K562 (cell line): ENCODE data around the gene MBD6. TPM values are rescaled to one million over a fixed set of nuclear protein-coding genes. Genes with fewer than 3 reads are reported as not detected.

ENCODE experiments used
- ATAC-seq: fragments of 200-7000 bp; cut with Tn5 transposase; 3 replicates; pipeline ENCODE4 v1.9.1; 2020; ENCODE audit warnings: moderate library complexity
- BruUV-seq: library from RNA; stranded (reverse); fragments of 400-500 nt; replicated peaks from 2 replicates; lab custom pipeline; 2021; lab: Mats Ljungman, UMichigan
- CTCF ChIA-PET: fragments of 300-600 bp; formaldehyde crosslinking; extraction: SDS; loops from one replicate; lab custom pipeline; 2021; ENCODE audit warnings: low intra/inter-chr PET ratio; lab: Yijun Ruan, JAX
- POLR2A ChIA-PET: fragments of 300-600, 350-650 bp; sonication (Branson Sonifier 250); formaldehyde crosslinking; extraction: SDS; loops from one replicate; lab custom pipeline; 2021; ENCODE audit warnings: antibody characterized with exemption, inconsistent platforms; lab: Yijun Ruan, JAX
- DNase-seq, 4 experiments: peaks; one replicate each; pipeline versions ENCODE4 v3.0.0 to v3.0.0-alpha.2; 2011 to 2018; ENCODE audit warnings: low spot score in 3 of 4, mixed read lengths in 3 of 4; ENCODE audit errors: extremely low read depth in 1 of 4
- FAIRE-seq: peaks from 2 replicates; lab custom pipeline; 2011; peaks lifted over from hg19 to GRCh38; lab: Jason Lieb, UNC
- H2AFZ ChIP-seq: 2 replicates; pipeline ENCODE4 v1.6.0; 2011; ENCODE audit warnings: low read depth, low read length, control low read depth, inconsistent platforms
- H3K27ac ChIP-seq: fragments of 200-600 bp; 3 replicates; pipeline ENCODE4 v1.8.0; 2011; ENCODE audit warnings: low read depth, mild to moderate bottlenecking, control low read depth, inconsistent platforms, low read length, moderate library complexity, mixed read lengths; ENCODE audit errors: extremely low read depth
- H3K27me3 ChIP-seq, 2 experiments: fragments of 300-600 bp in 1 of 2; 2 replicates in 1 of 2; 3 replicates in 1 of 2; pipeline versions ENCODE4 v1.6.0 to v1.8.0; 2011; ENCODE audit warnings: inconsistent platforms in 2 of 2, low read length in 2 of 2, mild to moderate bottlenecking in 1 of 2, mixed read lengths in 1 of 2, moderate library complexity in 1 of 2; ENCODE audit not compliant: control insufficient read depth in 2 of 2, insufficient read depth in 2 of 2
- H3K36me3 ChIP-seq: fragments of 300-600 bp; 3 replicates; pipeline ENCODE4 v1.8.0; 2011; ENCODE audit warnings: mild to moderate bottlenecking, low read length, inconsistent platforms; ENCODE audit not compliant: control insufficient read depth, insufficient read depth
- H3K4me1 ChIP-seq, 2 experiments: fragments of 200-600 bp in 1 of 2; replicated peaks in 1 of 2; 2 replicates in 1 of 2; 3 replicates in 1 of 2; pipeline versions ENCODE4 v1.5.1 to v1.8.0; 2011; ENCODE audit warnings: inconsistent platforms in 2 of 2, low read length in 2 of 2, mild to moderate bottlenecking in 1 of 2, mixed read lengths in 1 of 2, moderate library complexity in 1 of 2; ENCODE audit not compliant: control insufficient read depth in 2 of 2, insufficient read depth in 2 of 2
- H3K4me2 ChIP-seq: 2 replicates; pipeline ENCODE4 v1.6.1; 2011; ENCODE audit warnings: low read length, control low read depth, inconsistent platforms, mixed read lengths; ENCODE audit not compliant: insufficient read depth
- H3K4me3 ChIP-seq: fragments of 200-600 bp; sonication (generic), shearing (Covaris generic); 2 replicates; pipeline ENCODE4 v1.5.1; 2016; ENCODE audit warnings: control low read depth, inconsistent platforms
- H3K79me2 ChIP-seq: fragments of 200-600 bp; 3 replicates; pipeline ENCODE4 v1.8.0; 2011; ENCODE audit warnings: low read length, inconsistent platforms; ENCODE audit not compliant: control insufficient read depth, insufficient read depth
- H3K9ac ChIP-seq, 2 experiments: 2 replicates each; pipeline versions ENCODE4 v1.6.0 to v1.6.1; 2011; ENCODE audit warnings: low read depth in 2 of 2, low read length in 2 of 2, control low read depth in 1 of 2, inconsistent platforms in 1 of 2, mild to moderate bottlenecking in 1 of 2, mixed read lengths in 1 of 2; ENCODE audit not compliant: insufficient read depth in 1 of 2
- H3K9me1 ChIP-seq: one replicate; pipeline ENCODE4 v1.6.0; 2011; ENCODE audit warnings: inconsistent platforms, mild to moderate bottlenecking, low read length, moderate library complexity; ENCODE audit not compliant: control insufficient read depth, insufficient read depth
- H3K9me3 ChIP-seq: replicated peaks from 2 replicates; pipeline ENCODE4 v1.5.1; 2011; ENCODE audit warnings: low read depth, low read length, inconsistent platforms; ENCODE audit not compliant: control insufficient read depth, insufficient read depth
- H4K20me1 ChIP-seq: replicated peaks from 2 replicates; pipeline ENCODE4 v1.6.1; 2011; ENCODE audit warnings: low read length, inconsistent platforms, mixed read lengths; ENCODE audit not compliant: control insufficient read depth, insufficient read depth
- FUS ChIP-seq: fragments of 200-400 bp; formaldehyde crosslinking; optimal IDR thresholded peaks from 2 replicates; pipeline ENCODE3; 2017; ENCODE audit warnings: low read depth, low read length
- PHTF2 ChIP-seq: fragments of 250-450 bp; sonication (Bioruptor Pico); IDR thresholded peaks from 2 replicates; pipeline ENCODE4 v1.5.0; 2021; ENCODE audit warnings: mild to moderate bottlenecking
- POLR2A ChIP-seq: fragments of 450-650 bp; conservative IDR thresholded peaks from 2 replicates; pipeline ENCODE4 v1.6.1; 2016
- POLR2G ChIP-seq: fragments of 200-400 bp; formaldehyde crosslinking; IDR thresholded peaks from 2 replicates; pipeline ENCODE4 v1.6.1; 2017; ENCODE audit warnings: low read depth, mild to moderate bottlenecking, antibody characterized with exemption, low read length, moderate library complexity
- STAT5A ChIP-seq: IDR thresholded peaks from 2 replicates; pipeline ENCODE4 v1.6.1; 2012; ENCODE audit warnings: low read length, inconsistent platforms, borderline replicate concordance
- THAP12 ChIP-seq: fragments of 250-450 bp; sonication (Bioruptor Pico); IDR thresholded peaks from 2 replicates; pipeline ENCODE4 v1.9.0; 2021; ENCODE audit warnings: mild to moderate bottlenecking, inconsistent platforms
- U2AF2 ChIP-seq: fragments of 200-400 bp; formaldehyde crosslinking; optimal IDR thresholded peaks from 2 replicates; pipeline ENCODE3; 2017; ENCODE audit warnings: low read depth, mild to moderate bottlenecking, low read length
- WGBS: fragments of 100-300 bp; shearing (Covaris generic); methylation state at CpG from one replicate; pipeline ENCODE4 v1.1.6; 2016; ENCODE audit warnings: low coverage, mixed read lengths; ENCODE audit not compliant: insufficient coverage; ENCODE audit errors: missing lambda C conversion rate; 5-methylcytosine and 5-hydroxymethylcytosine counted together
- in situ Hi-C: fragments of 300-500 bp; cut with MboI; formaldehyde crosslinking; loops from 4 replicates; pipeline ENCODE4 v1.15.0; 2018; ENCODE audit warnings: inconsistent platforms, mixed read lengths
- intact Hi-C: fragments of 100-400 bp; cut with micrococcal nuclease; formaldehyde crosslinking; loops from 2 replicates; pipeline ENCODE4 v1.14.2; 2022
- polyA plus RNA-seq, 8 experiments: library from polyadenylated mRNA; depleted of rRNA in 4 of 8; stranded (reverse) in 5 of 8; unstranded in 3 of 8; fragments of >200 nt; fragmentation: Nextera tagmentation in 2 of 8; fragmentation: Illumina TruSeq in 1 of 8; extraction: Ambion mirVana in 2 of 8; extraction: Trizol in 1 of 8; gene quantifications; 2 replicates each; pipeline versions ENCODE4 v1.2.1 to v1.2.3, GENCODE V29; 2011 to 2014; ENCODE audit warnings: inconsistent platforms in 1 of 8, missing spikeins in 1 of 8
- total RNA-seq, 7 experiments: library from RNA; depleted of rRNA in 6 of 7; stranded (reverse); fragments of >200 nt in 6 of 7; fragmentation: Illumina TruSeq in 2 of 7; extraction: Trizol in 2 of 7; gene quantifications; 2 replicates each; pipeline versions ENCODE4 v1.2.1 to v1.2.3, GENCODE V29; 2011 to 2021; ENCODE audit warnings: low replicate concordance in 1 of 7

MBD6 gene
- total and polyA plus RNA-seq, 9 of the 15 experiments (the other 6 are each of a cell fraction or from before 2014, with no cell fraction given): 2.0 to 54.8 (median 3.8) TPM

- Histone ChIP-seq H3K27ac (no peak overlapping the region), H4K20me1 (no peaks in the 10 kb centered on the region), H3K27me3 (no peaks in the 10 kb centered on the region), H3K9ac (peak overlapping the region in 1 of 2 experiments; percentile 59; a peak in 2 of 4 replicates), H3K36me3 (peaks cover 73% of the 10 kb centered on the region; the same call in 2 of the 3 replicates), H2AFZ (no peak overlapping the region), H3K4me1 (peaks cover 24 to 37% of the 10 kb centered on the region in 2 experiments), H3K4me3 (no peak overlapping the region), H3K9me3 (no peaks in the 10 kb centered on the region), H3K9me1 (no peaks in the 10 kb centered on the region), H3K4me2 (no peak overlapping the region), H3K79me2 (peaks cover 26% of the 10 kb centered on the region)
- intact Hi-C loops (no loop called here), in situ Hi-C loops (no loop called here)
- CTCF ChIA-PET: no interaction called here
- ATAC-seq (no peak), DNase-seq (no peak), FAIRE-seq (no peak)
- no TSS peak for BruUV-seq
- 95% methylated on average over 4 of the region's 4 CpGs for WGBS
- POLR2A ChIA-PET: interaction anchor here (0.6 to 10.8 kb wide), 4 partner anchors 12 to 29 kb away, joined by 3 to 225 read pairs (median 5); partner anchors contain the start of gene DCTN2
- TF ChIP-seq U2AF2: no peak
- TF ChIP-seq THAP12 (CRISPR knock-in tag): no peak
- TF ChIP-seq POLR2G: peak; percentile 40; the same call in 1 of the 2 replicates
- no peak for TF ChIP-seq PHTF2
- TF ChIP-seq FUS: no peak
- TF ChIP-seq POLR2A: 0 out of 2 replicates have a peak, but pooled peaks have one; percentile 26
- TF ChIP-seq STAT5A: no peak
These were observed 4.0 kb downstream of the MBD6 start for GRCh38 chr12:57526477-57527126.
